PC-9 (cell line): ENCODE results near the gene KRTAP4-2. TPM values are rescaled to one million over a fixed set of nuclear protein-coding genes. Genes with fewer than 3 reads are reported as not detected.

Experiments used
- BruUV-seq: library from RNA; stranded (reverse); fragments of 400-500 nt; replicated peaks from 2 replicates; lab custom pipeline; 2021; lab: Mats Ljungman, UMichigan
- CTCF ChIA-PET: fragments of 300-600 bp; sonication (Branson Sonifier 250); formaldehyde crosslinking; loops from one replicate; lab custom pipeline; 2022; ENCODE audit warnings: antibody characterized with exemption; lab: Charles Lee
- POLR2A ChIA-PET: fragments of 300-600 bp; sonication (Branson Sonifier 250); formaldehyde crosslinking; loops from one replicate; lab custom pipeline; 2022; ENCODE audit warnings: antibody characterized with exemption; ENCODE audit not compliant: unreplicated experiment; lab: Charles Lee
- DNase-seq, 2 experiments: peaks; one replicate each; pipeline versions ENCODE4 v3.0.0 to v3.0.0-alpha.2; 2015 to 2022; ENCODE audit warnings: mixed read lengths in 1 of 2
- H2AFZ ChIP-seq: fragments of 200-600 bp; sonication (generic); 2 replicates; pipeline ENCODE4 v1.8.1; 2017; ENCODE audit warnings: antibody characterized with exemption
- H3F3A ChIP-seq: fragments of 200-600 bp; sonication (generic); 2 replicates; pipeline ENCODE4 v1.8.1; 2017; ENCODE audit warnings: antibody characterized with exemption, mild to moderate bottlenecking, low read depth; ENCODE audit not compliant: insufficient read depth
- H3K27ac ChIP-seq: fragments of 200-600 bp; sonication (generic); 2 replicates; pipeline ENCODE4 v1.6.1; 2016; ENCODE audit warnings: mixed run types
- H3K27me3 ChIP-seq: fragments of 200-600 bp; sonication (generic); 2 replicates; pipeline ENCODE4 v1.6.1; 2016; ENCODE audit warnings: low read depth, mixed run types; ENCODE audit not compliant: insufficient read depth
- H3K36me3 ChIP-seq: fragments of 200-600 bp; sonication (generic); 2 replicates; pipeline ENCODE4 v1.6.1; 2016; ENCODE audit warnings: low read depth, mixed run types
- H3K4me1 ChIP-seq: fragments of 200-600 bp; sonication (generic); replicated peaks from 2 replicates; pipeline ENCODE4 v1.6.1; 2016; ENCODE audit warnings: mixed run types; ENCODE audit not compliant: insufficient read depth
- H3K4me2 ChIP-seq: fragments of 200-600 bp; sonication (generic); 2 replicates; pipeline ENCODE4 v1.6.1; 2017; ENCODE audit warnings: mixed run types
- H3K4me3 ChIP-seq: fragments of 200-600 bp; sonication (generic); 2 replicates; pipeline ENCODE4 v1.6.1; 2016; ENCODE audit warnings: mixed run types
- H3K79me2 ChIP-seq: fragments of 200-600 bp; sonication (generic); 2 replicates; pipeline ENCODE4 v1.6.1; 2017; ENCODE audit warnings: low read depth, mixed run types
- H3K9me2 ChIP-seq: fragments of 200-600 bp; sonication (generic); 2 replicates; pipeline ENCODE4 v1.8.1; 2017; ENCODE audit warnings: mild to moderate bottlenecking; ENCODE audit not compliant: insufficient read depth
- H3K9me3 ChIP-seq: fragments of 200-600 bp; sonication (generic); 2 replicates; pipeline ENCODE4 v1.8.1; 2016; ENCODE audit warnings: low read depth; ENCODE audit not compliant: insufficient read depth
- H4K20me1 ChIP-seq: fragments of 200-600 bp; sonication (generic); 2 replicates; pipeline ENCODE4 v1.8.1; 2017; ENCODE audit not compliant: insufficient read depth
- EZH2 ChIP-seq: fragments of 200-600 bp; sonication (generic); IDR thresholded peaks from 2 replicates; pipeline ENCODE4 v1.8.0; 2017; ENCODE audit warnings: antibody characterized with exemption, low read depth
- intact Hi-C: fragments of 100-400 bp; cut with micrococcal nuclease; formaldehyde crosslinking; loops from one replicate; pipeline ENCODE4 v1.10.0; 2022; ENCODE audit not compliant: unreplicated experiment
- total RNA-seq: library from RNA; stranded (reverse); gene quantifications from 2 replicates; pipeline ENCODE4 v1.2.3, GENCODE V29; 2021
- TF ChIP-seq, protein P1 (sequence below): fragments of 200-600 bp; sonication (generic); conservative IDR thresholded peaks from 2 replicates; pipeline ENCODE4 v1.6.1; 2017; ENCODE audit warnings: mixed run types, antibody characterized with exemption, mild to moderate bottlenecking, moderate library complexity

The KRTAP4-2 gene
- total RNA-seq, 1 experiment from 2014 or later = not detected

DNA sequence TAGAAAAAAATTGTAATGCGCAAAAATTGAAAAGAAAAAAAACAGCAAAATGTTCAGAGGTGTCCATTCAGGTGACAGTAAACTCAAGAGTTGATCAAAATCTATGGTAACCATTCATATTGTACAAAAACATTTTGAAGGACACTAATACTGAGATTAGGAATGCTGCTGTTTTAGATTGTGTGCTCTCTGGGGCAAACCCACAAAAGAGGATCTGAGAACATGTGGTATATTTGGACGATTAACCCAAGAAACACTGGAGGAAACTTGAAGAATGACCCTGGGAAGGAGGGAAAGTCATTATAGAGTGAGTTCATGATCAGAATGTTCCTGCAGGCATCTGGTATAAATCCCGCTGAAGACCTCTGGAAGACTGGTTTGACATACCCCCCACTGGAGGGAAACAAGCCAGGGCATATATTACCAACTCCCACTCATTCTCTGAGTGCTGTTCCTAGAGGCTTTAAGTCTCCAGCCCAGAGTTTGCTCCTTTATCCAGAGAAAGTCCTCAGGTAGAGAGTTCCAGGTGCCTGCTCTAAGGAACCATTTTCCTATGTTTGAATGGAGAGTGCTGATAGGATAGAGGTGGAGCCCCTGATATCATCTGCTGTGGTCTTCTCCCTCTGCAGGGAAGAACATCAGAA is 1.2 kb downstream of the KRTAP4-2 start:
- H3K4me2 ChIP-seq = no peak overlapping the region
- intact Hi-C loops = no loop called here
- no peaks in the 10 kb centered on the region for H3K36me3 ChIP-seq
- H3K27me3 ChIP-seq = no peaks in the 10 kb centered on the region
- no peaks in the 10 kb centered on the region for H3F3A ChIP-seq
- H3K79me2 ChIP-seq = no peaks in the 10 kb centered on the region
- no peaks in the 10 kb centered on the region for H3K9me3 ChIP-seq
- no peak for TF ChIP-seq EZH2
- TF ChIP-seq, protein P1, sequence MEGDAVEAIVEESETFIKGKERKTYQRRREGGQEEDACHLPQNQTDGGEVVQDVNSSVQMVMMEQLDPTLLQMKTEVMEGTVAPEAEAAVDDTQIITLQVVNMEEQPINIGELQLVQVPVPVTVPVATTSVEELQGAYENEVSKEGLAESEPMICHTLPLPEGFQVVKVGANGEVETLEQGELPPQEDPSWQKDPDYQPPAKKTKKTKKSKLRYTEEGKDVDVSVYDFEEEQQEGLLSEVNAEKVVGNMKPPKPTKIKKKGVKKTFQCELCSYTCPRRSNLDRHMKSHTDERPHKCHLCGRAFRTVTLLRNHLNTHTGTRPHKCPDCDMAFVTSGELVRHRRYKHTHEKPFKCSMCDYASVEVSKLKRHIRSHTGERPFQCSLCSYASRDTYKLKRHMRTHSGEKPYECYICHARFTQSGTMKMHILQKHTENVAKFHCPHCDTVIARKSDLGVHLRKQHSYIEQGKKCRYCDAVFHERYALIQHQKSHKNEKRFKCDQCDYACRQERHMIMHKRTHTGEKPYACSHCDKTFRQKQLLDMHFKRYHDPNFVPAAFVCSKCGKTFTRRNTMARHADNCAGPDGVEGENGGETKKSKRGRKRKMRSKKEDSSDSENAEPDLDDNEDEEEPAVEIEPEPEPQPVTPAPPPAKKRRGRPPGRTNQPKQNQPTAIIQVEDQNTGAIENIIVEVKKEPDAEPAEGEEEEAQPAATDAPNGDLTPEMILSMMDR = no peak
- BruUV-seq = no TSS peak
- POLR2A ChIA-PET = interaction anchor here (0.7 kb wide), 1 partner anchor 155 kb away, joined by 3 read pairs; no protein-coding TSS in a partner anchor
- H3K9me2 ChIP-seq = no peaks in the 10 kb centered on the region
- no peak overlapping the region for H3K4me3 ChIP-seq
- CTCF ChIA-PET = no interaction called here
- no peak for DNase-seq
- H3K27ac ChIP-seq = no peak overlapping the region
- H4K20me1 ChIP-seq = no peaks in the 10 kb centered on the region
- no peaks in the 10 kb centered on the region for H3K4me1 ChIP-seq
- no peak overlapping the region for H2AFZ ChIP-seq

- no peaks in the 10 kb centered on the region for H3K9me2 ChIP-seq
- POLR2A ChIA-PET = no interaction called here
- no peaks in the 10 kb centered on the region for H4K20me1 ChIP-seq
- DNase-seq = no peak
- no peak for TF ChIP-seq EZH2
- TF ChIP-seq, protein P1 = no peak
- H2AFZ ChIP-seq = no peak overlapping the region
- no TSS peak for BruUV-seq
- H3K9me3 ChIP-seq = 0 out of 2 replicates have a peak, but pooled peaks cover 4% of the 10 kb centered on the region
- no peaks in the 10 kb centered on the region for H3K27me3 ChIP-seq
- no peaks in the 10 kb centered on the region for H3F3A ChIP-seq
- no peaks in the 10 kb centered on the region for H3K36me3 ChIP-seq
- intact Hi-C loops = no loop called here
- CTCF ChIA-PET = no interaction called here
- no peaks in the 10 kb centered on the region for H3K4me1 ChIP-seq
- H3K4me3 ChIP-seq = no peak overlapping the region
- H3K27ac ChIP-seq = no peak overlapping the region
- no peak overlapping the region for H3K4me2 ChIP-seq
- H3K79me2 ChIP-seq = no peaks in the 10 kb centered on the region
Observed at GRCh38 chr17:41171886-41172285, 6.1 kb downstream of the KRTAP4-2 start.

DNA sequence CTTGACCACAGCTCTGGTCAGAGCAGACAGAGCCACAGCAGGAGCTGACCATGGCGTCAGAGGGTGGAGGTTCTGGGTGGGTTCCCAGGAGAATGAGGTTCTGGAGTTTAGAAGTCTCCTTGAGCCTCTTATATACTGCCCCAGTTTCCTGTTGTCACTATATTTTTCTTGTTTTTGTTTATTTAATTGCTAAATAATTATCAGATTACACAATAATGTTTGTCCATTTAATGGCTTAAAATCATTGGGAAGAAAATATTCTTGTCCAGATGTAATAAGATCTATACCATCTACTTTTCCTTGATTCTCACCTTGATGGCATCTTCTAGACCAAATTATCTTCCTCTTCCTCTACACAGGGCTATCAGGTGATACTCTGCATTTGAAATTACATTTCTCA is 9.9 kb downstream of the KRTAP4-2 start, which contains the start of gene KRTAP4-3:
TSS of gene KRTAP4-3 (minus strand) at position 101 of the 400 bp plus-strand sequence. CDS start at position 52, 49 bp downstream.
- no peaks in the 10 kb centered on the region for H3F3A ChIP-seq
- intact Hi-C loops = no loop called here
- H4K20me1 ChIP-seq = no peaks in the 10 kb centered on the region
- H3K4me2 ChIP-seq = no peak within 1 kb of the TSS
- CTCF ChIA-PET = no interaction called here
- no peaks in the 10 kb centered on the region for H3K27me3 ChIP-seq
- POLR2A ChIA-PET = no interaction called here
- H3K9me2 ChIP-seq = no peaks in the 10 kb centered on the region
- H3K4me1 ChIP-seq = no peaks in the 10 kb centered on the region
- no peak within 1 kb of the TSS for H2AFZ ChIP-seq
- H3K79me2 ChIP-seq = no peaks in the 10 kb centered on the region
- peaks cover 4% of the 10 kb centered on the region; the same call in 1 of the 2 replicates for H3K9me3 ChIP-seq
- DNase-seq = no peak
- H3K4me3 ChIP-seq = no peak within 1 kb of the TSS
- H3K36me3 ChIP-seq = no peaks in the 10 kb centered on the region
- H3K27ac ChIP-seq = no peak within 1 kb of the TSS
- no TSS peak for BruUV-seq
- TF ChIP-seq, protein P1 = no peak
- TF ChIP-seq EZH2 = no peak
